ENCODE data around the gene GSTT2B. TPM values are rescaled to one million over a fixed set of nuclear protein-coding genes. Genes with fewer than 3 reads are reported as not detected.

GSTT2B gene
- total RNA-seq, 1 donor from 2014 or later: 9.8 TPM

Other genes starting within 250 kb of the GSTT2B start
- 6.1 TPM for gene ZNF70, start 210.1 kb downstream of the GSTT2B start, total RNA-seq
- gene VPREB3, start 206.8 kb downstream of the GSTT2B start, total RNA-seq: not detected
- not detected for gene C22orf15, start 198.2 kb downstream of the GSTT2B start, total RNA-seq
- gene CHCHD10, start 193.2 kb downstream of the GSTT2B start, total RNA-seq: 102 TPM
- 1.9 TPM for gene MMP11, start 188.3 kb downstream of the GSTT2B start, total RNA-seq
- gene SMARCB1, start 174.2 kb downstream of the GSTT2B start, total RNA-seq: 59.6 TPM
- 3.8 TPM for gene DERL3, start 122.2 kb downstream of the GSTT2B start, total RNA-seq
- gene SLC2A11, start 103.3 kb downstream of the GSTT2B start, total RNA-seq: 13.2 TPM
- 236 TPM for gene MIF, start 66.8 kb downstream of the GSTT2B start, total RNA-seq
- 2.5 TPM for gene DDTL, start 5.7 kb upstream of the GSTT2B start, total RNA-seq
- 88.7 TPM for gene DDT, start 13.2 kb upstream of the GSTT2B start, total RNA-seq
- gene GSTT2, start 18.9 kb upstream of the GSTT2B start, total RNA-seq: 1.1 TPM
- not detected for gene GSTT4, start 44.3 kb upstream of the GSTT2B start, total RNA-seq
- gene CABIN1, start 50.1 kb upstream of the GSTT2B start, total RNA-seq: 92.0 TPM
- 277 TPM for gene SUSD2, start 220.3 kb upstream of the GSTT2B start, total RNA-seq